Ishikawa (cell line): ENCODE data around the gene SERINC3.

Experiments
- CEBPB ChIP-seq: IDR thresholded peaks from 2 replicates; pipeline ENCODE4 v1.6.1; 2012
- CREB1 ChIP-seq: IDR thresholded peaks from 2 replicates; pipeline ENCODE4 v1.6.1; 2012; ENCODE audit warnings: low read depth
- EP300 ChIP-seq: IDR thresholded peaks from 2 replicates; pipeline ENCODE4 v1.6.1; 2012; ENCODE audit warnings: borderline replicate concordance
- FOXM1 ChIP-seq: IDR thresholded peaks from 2 replicates; pipeline ENCODE4 v1.6.1; 2012; ENCODE audit warnings: low read depth, borderline replicate concordance
- MAX ChIP-seq: IDR thresholded peaks from 2 replicates; pipeline ENCODE4 v1.6.1; 2012
- RAD21 ChIP-seq: IDR thresholded peaks from 2 replicates; pipeline ENCODE4 v1.6.1; 2012; ENCODE audit warnings: low read depth
- REST ChIP-seq: IDR thresholded peaks from 2 replicates; pipeline ENCODE4 v1.6.1; 2012; ENCODE audit warnings: low read depth, mild to moderate bottlenecking
- TAF1 ChIP-seq: IDR thresholded peaks from 2 replicates; pipeline ENCODE4 v1.6.1; 2012; ENCODE audit warnings: low read depth, mild to moderate bottlenecking
- YY1 ChIP-seq: IDR thresholded peaks from 2 replicates; pipeline ENCODE4 v1.6.1; 2012; ENCODE audit warnings: low read depth
- ZBTB7A ChIP-seq: IDR thresholded peaks from 2 replicates; pipeline ENCODE4 v1.6.1; 2012; ENCODE audit warnings: low read depth

- no peak for TF ChIP-seq REST
- TF ChIP-seq YY1, result no peak
- TF ChIP-seq EP300, result no peak
- TF ChIP-seq CREB1, result no peak
- TF ChIP-seq RAD21, result no peak
- no peak for TF ChIP-seq FOXM1
- no peak for TF ChIP-seq TAF1
- no peak for TF ChIP-seq CEBPB
- no peak for TF ChIP-seq ZBTB7A
- no peak for TF ChIP-seq MAX
Measured at GRCh38 chr20:44456611-44457010, 65.3 kb downstream of the SERINC3 start.
